Measurements from ENCODE around the gene ZNF28. TPM values are rescaled to one million over a fixed set of nuclear protein-coding genes. Genes with fewer than 3 reads are reported as not detected.

Gene ZNF28
- total RNA-seq (2022; extraction: Qiagen RNA extraction): 0.71 to 1.3 TPM (median 0.83 TPM) in 5 replicates

DNA sequence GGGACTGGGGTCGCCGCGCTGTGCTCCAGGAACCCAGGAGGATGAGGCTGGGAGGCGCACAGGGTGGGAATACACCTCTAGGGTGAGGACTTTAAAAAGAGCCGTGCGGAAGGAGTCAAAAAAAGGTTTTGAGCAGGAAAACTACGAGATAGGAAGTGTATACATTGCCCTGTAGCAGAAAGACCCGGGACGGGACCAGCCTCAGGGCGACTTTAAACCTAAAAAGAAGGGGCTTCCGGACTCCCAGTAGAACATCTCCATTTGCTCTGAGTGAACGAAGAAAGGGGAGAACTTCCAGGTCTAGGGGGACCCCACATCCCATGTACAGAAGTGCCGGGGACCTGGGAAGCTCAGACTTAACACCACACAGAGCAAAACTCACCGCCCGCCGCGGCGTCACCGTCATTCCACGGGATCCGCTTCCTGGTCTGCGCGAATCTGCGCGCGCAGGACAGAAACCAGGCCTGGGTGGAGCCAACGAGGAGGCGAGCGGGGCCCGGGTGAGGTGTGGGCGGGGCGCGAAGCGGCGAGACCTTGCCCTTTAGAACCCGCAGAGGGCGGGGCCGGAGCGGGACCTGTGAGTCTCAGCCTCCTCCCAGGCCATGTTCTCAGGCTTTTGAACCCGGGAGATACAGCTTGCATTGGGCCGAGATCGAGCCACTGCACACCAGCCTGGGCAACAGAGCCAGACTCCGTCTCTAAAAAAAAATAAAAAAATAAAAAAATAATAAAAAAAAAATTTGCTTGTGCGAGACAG is at the start of gene ZNF28:
Gene ZNF28 (minus strand): TSS at position 430 of the 757 bp plus-strand sequence. CDS start 3,675 bp downstream, outside the sequence.

DNA sequence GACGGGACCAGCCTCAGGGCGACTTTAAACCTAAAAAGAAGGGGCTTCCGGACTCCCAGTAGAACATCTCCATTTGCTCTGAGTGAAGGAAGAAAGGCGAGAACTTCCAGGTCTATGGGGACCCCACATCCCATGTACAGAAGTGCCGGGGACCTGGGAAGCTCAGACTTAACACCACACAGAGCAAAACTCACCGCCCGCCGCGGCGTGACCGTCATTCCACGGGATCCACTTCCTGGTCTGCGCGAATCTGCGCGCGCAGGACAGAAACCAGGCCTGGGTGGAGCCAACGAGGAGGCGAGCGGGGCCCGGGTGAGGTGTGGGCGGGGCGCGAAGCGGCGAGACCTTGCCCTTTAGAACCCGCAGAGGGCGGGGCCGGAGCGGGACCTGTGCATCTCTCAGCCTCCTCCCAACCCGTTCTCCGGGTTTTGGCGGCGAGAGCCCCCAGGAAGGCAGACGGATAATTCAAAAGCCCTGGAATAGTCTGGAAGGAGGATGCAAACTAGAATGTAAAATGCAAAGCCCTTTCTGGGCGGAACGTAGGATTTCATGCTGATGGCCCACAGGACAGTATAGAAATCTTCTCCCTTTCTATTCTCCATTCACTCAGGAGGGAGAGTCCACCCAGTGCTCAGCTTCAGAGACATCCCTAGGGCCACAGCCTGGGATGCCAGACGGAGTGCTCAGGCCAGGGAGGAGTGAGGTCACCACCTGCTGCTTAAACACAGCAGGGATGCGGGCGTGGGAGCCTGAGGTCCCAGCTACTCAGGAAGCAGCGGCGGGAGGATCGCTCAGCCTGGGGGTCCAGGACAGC is 36.2 kb upstream of the ZNF28 start, which contains the start of gene ZNF468:
Gene ZNF468 (minus strand): TSS at position 242 of the 814 bp plus-strand sequence. CDS start 3,347 bp downstream, outside the sequence.

DNA sequence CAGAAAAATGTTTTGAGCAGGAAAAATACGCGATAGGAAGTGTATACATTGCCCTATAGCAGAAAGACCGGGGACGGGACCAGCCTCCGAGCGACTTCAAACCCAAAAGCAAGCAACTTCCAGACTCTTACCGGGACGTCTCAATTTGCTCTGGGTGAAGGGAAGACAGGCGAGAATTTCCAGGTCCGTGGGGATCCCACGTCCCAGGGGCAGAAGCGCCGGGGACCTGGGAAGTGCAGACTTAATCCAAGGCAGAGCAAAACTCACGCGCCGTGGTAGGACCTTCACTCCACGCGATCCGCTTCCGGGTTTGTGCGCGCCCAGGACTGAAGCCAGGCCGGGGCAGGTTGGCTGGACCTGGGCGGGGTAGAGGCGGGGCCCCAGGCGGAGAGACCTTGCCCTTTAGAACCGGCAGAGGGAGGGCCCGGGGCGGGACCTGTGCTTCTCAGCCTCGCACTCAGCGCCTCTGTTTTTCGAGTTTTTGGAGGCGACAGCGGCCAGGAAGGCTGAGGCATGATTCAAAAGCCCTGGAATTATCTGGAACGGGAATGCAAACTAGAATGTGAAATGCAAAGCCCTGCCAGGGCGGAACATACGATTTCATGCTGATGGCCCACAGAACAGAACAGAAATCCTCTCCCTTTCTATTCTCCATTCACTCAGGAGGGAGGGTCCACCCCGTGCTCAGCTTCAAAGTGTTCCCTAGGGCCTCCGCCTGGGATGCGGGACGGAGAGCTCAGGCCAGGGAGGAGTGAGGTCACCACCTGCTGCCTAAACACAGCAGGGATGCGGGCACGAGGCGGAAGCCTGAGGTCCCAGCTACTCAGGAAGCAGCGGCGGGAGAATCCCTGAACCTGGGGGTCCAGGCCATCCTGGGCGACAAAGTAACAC is 34.7 kb downstream of the ZNF28 start, which contains the start of gene ZNF600:
Gene ZNF600 (minus strand): TSS at position 328 of the 891 bp plus-strand sequence. CDS start 7,903 bp downstream, outside the sequence.

Other genes starting within 250 kb of the ZNF28 start
- 0.06 to 0.20 TPM (median 0.11 TPM) in 5 replicates for gene ZNF83, start 183.3 kb downstream of the ZNF28 start, total RNA-seq (2022; extraction: Qiagen RNA extraction)
- gene ZNF611, start 86.6 kb downstream of the ZNF28 start, total RNA-seq (2022; extraction: Qiagen RNA extraction): 2.3 to 4.1 TPM (median 3.1 TPM) in 5 replicates
- 0.06 to 0.29 TPM (median 0.24 TPM) in 5 replicates for gene ZNF600, start 34.8 kb downstream of the ZNF28 start, total RNA-seq (2022; extraction: Qiagen RNA extraction)
- 0.27 to 0.91 TPM (median 0.41 TPM) in 5 replicates for gene ZNF468, start 36.0 kb upstream of the ZNF28 start, total RNA-seq (2022; extraction: Qiagen RNA extraction)
- gene ZNF320, start 76.0 kb upstream of the ZNF28 start, total RNA-seq (2022; extraction: Qiagen RNA extraction): not detected in 5 replicates
- not detected in 5 replicates for gene ZNF888, start 101.8 kb upstream of the ZNF28 start, total RNA-seq (2022; extraction: Qiagen RNA extraction)
- gene ZNF816, start 141.2 kb upstream of the ZNF28 start, total RNA-seq (2022; extraction: Qiagen RNA extraction): 0.03 to 0.20 TPM (median 0.12 TPM) in 4 of 5 replicates, not detected in the other
- gene ERVV-1, start 192.3 kb upstream of the ZNF28 start, total RNA-seq (2022; extraction: Qiagen RNA extraction): not detected in 5 replicates
- not detected in 5 replicates for gene ERVV-2, start 223.1 kb upstream of the ZNF28 start, total RNA-seq (2022; extraction: Qiagen RNA extraction)